Mesenchymal stem cell (in vitro differentiated cells and primary cell): ENCODE data around the gene TEN1.

Experiments
- DNase-seq: peaks from one replicate; pipeline ENCODE4 v3.0.0-alpha.2; 2013
- H2AFZ ChIP-seq: one replicate; pipeline ENCODE4 v1.6.1; 2013; ENCODE audit warnings: low read depth, mild to moderate bottlenecking, control low read depth, inconsistent platforms, low read length, moderate library complexity
- H2AK5ac ChIP-seq: 2 replicates; pipeline ENCODE4 v1.6.1; 2013; ENCODE audit warnings: low read length, moderate library complexity, mild to moderate bottlenecking, inconsistent platforms; ENCODE audit not compliant: severe bottlenecking
- H2BK120ac ChIP-seq: one replicate; pipeline ENCODE4 v1.6.1; 2013; ENCODE audit warnings: low read depth, mild to moderate bottlenecking, inconsistent platforms, low read length, moderate library complexity
- H2BK12ac ChIP-seq, 2 experiments: one replicate each; pipeline ENCODE4 v1.6.1; 2013; ENCODE audit warnings: inconsistent platforms in 2 of 2, low read length in 2 of 2, mild to moderate bottlenecking in 2 of 2, moderate library complexity in 2 of 2, control low read depth in 1 of 2
- H2BK15ac ChIP-seq: one replicate; pipeline ENCODE4 v1.6.1; 2013; ENCODE audit warnings: mild to moderate bottlenecking, low read depth, inconsistent platforms; ENCODE audit not compliant: poor library complexity, severe bottlenecking
- H2BK5ac ChIP-seq: 2 replicates; pipeline ENCODE4 v1.6.1; 2013; ENCODE audit warnings: low read depth, mild to moderate bottlenecking, low read length, control low read depth, inconsistent platforms; ENCODE audit not compliant: poor library complexity, severe bottlenecking
- H3K14ac ChIP-seq, 2 experiments: one replicate each; pipeline ENCODE4 v1.6.1; 2013; ENCODE audit warnings: inconsistent platforms in 2 of 2, low read length in 2 of 2, control low read depth in 1 of 2, mild to moderate bottlenecking in 1 of 2, moderate library complexity in 1 of 2
- H3K18ac ChIP-seq, 2 experiments: one replicate each; pipeline ENCODE4 v1.6.1; 2013; ENCODE audit warnings: inconsistent platforms in 2 of 2, low read length in 2 of 2, control low read depth in 1 of 2, low read depth in 1 of 2, mild to moderate bottlenecking in 1 of 2
- H3K23ac ChIP-seq, 2 experiments: one replicate each; pipeline ENCODE4 v1.6.1; 2013; ENCODE audit warnings: inconsistent platforms in 2 of 2, low read length in 2 of 2, mild to moderate bottlenecking in 2 of 2, moderate library complexity in 2 of 2, control low read depth in 1 of 2
- H3K27ac ChIP-seq: 2 replicates; pipeline ENCODE4 v1.5.1; 2013; ENCODE audit warnings: mild to moderate bottlenecking, moderate library complexity, low read length, control low read depth, inconsistent platforms; ENCODE audit not compliant: poor library complexity, severe bottlenecking
- H3K27me3 ChIP-seq, 2 experiments: 2 replicates each; pipeline versions ENCODE4 v1.6.1 to v1.7.0; 2013; ENCODE audit warnings: low read length in 2 of 2, mild to moderate bottlenecking in 2 of 2, moderate library complexity in 2 of 2, control low read depth in 1 of 2, inconsistent platforms in 1 of 2; ENCODE audit not compliant: control insufficient read depth in 1 of 2, insufficient read depth in 1 of 2
- H3K36me3 ChIP-seq, 2 experiments: 2 replicates each; pipeline versions ENCODE4 v1.6.1 to v1.7.0; 2013; ENCODE audit warnings: low read length in 2 of 2, control low read depth in 1 of 2, inconsistent platforms in 1 of 2, low read depth in 1 of 2, mild to moderate bottlenecking in 1 of 2; ENCODE audit not compliant: insufficient read depth in 2 of 2, control insufficient read depth in 1 of 2
- H3K4ac ChIP-seq, 2 experiments: one replicate each; pipeline ENCODE4 v1.6.1; 2013; ENCODE audit warnings: inconsistent platforms in 2 of 2, low read length in 2 of 2, mild to moderate bottlenecking in 2 of 2, moderate library complexity in 2 of 2, control low read depth in 1 of 2, low read depth in 1 of 2
- H3K4me1 ChIP-seq: 2 replicates; pipeline ENCODE4 v1.6.1; 2013; ENCODE audit warnings: low read depth, low read length, control low read depth; ENCODE audit not compliant: control insufficient read depth, insufficient read depth
- H3K4me2 ChIP-seq: 2 replicates; pipeline ENCODE4 v1.6.1; 2013; ENCODE audit warnings: low read length, mild to moderate bottlenecking, inconsistent platforms; ENCODE audit not compliant: poor library complexity, severe bottlenecking
- H3K4me3 ChIP-seq, 2 experiments: 2 replicates each; pipeline versions ENCODE4 v1.5.1 to v1.7.0; 2013; ENCODE audit warnings: low read length in 2 of 2, mild to moderate bottlenecking in 2 of 2, control low read depth in 1 of 2, low read depth in 1 of 2; ENCODE audit not compliant: insufficient read depth in 1 of 2
- H3K79me1 ChIP-seq: replicated peaks from 2 replicates; pipeline ENCODE4 v1.6.1; 2013; ENCODE audit warnings: mild to moderate bottlenecking, control low read depth, low read length, inconsistent platforms; ENCODE audit not compliant: poor library complexity, severe bottlenecking
- H3K9ac ChIP-seq: 2 replicates; pipeline ENCODE4 v1.7.0; 2013; ENCODE audit warnings: mild to moderate bottlenecking, low read length, moderate library complexity
- H3K9me3 ChIP-seq: 2 replicates; pipeline ENCODE4 v1.7.0; 2013; ENCODE audit warnings: mild to moderate bottlenecking, low read length; ENCODE audit not compliant: control insufficient read depth
- H4K8ac ChIP-seq: one replicate; pipeline ENCODE4 v1.6.1; 2013; ENCODE audit warnings: inconsistent platforms, mild to moderate bottlenecking, low read length, moderate library complexity
- H4K91ac ChIP-seq: one replicate; pipeline ENCODE4 v1.6.1; 2013; ENCODE audit warnings: mild to moderate bottlenecking, low read length, inconsistent platforms
- WGBS: methylation state at CpG from one replicate; pipeline ENCODE4 v1.1.7; 2013; ENCODE audit warnings: mixed read lengths; 5-methylcytosine and 5-hydroxymethylcytosine counted together

Gene TEN1

DNA sequence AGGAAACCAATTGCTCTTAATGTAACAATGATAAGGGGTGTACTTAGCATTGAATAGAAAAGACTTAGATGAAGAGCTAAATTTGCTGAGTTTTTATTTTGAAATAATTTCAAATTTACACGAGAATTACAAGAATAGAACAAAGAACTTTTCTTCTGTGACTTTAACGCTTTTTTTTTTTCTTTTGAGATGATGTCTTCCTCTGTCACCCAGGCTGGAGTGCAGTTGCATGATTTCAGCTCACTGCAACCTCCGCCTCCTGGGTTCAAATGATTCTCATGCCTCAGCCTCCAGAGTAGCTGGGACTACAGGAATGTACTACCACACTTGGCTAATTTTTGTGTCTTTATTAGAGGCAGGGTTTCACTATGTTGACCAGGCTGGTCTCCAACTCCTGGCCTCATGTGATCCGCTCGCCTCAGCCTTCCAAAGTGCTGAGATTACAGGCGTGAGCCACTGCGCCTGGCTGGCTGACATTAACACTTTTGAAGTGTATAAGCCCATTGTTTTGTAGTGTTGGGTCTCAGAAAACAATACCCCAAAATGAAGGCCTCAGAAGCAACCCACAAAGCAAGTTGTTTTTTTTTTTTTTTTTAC lies 2.1 kb downstream of the TEN1 start:
- 95% methylated on average over 7 of the region's 7 CpGs for WGBS
- Histone ChIP-seq H3K23ac (no peak overlapping the region), H3K4me1 (peaks cover 5% of the 10 kb centered on the region), H2BK120ac (no peak overlapping the region), H2BK12ac (no peak overlapping the region), H3K27me3 (no peaks in the 10 kb centered on the region), H3K4ac (no peak overlapping the region), H3K18ac (no peak overlapping the region), H2BK15ac (no peak overlapping the region), H3K9ac (peak overlapping the region; percentile 99), H4K8ac (no peak overlapping the region), H3K79me1 (peaks cover 17% of the 10 kb centered on the region), H3K9me3 (no peaks in the 10 kb centered on the region), H2AFZ (no peak overlapping the region), H3K4me3 (peak overlapping the region in 1 of 2 experiments; percentile 33), H2AK5ac (no peak overlapping the region), H3K36me3 (peaks cover 3 to 4% of the 10 kb centered on the region in 2 experiments), H4K91ac (no peak overlapping the region), H3K14ac (no peak overlapping the region), H3K4me2 (no peak overlapping the region), H3K27ac (no peak overlapping the region), H2BK5ac (no peak overlapping the region)
- DNase-seq = no peak

DNA sequence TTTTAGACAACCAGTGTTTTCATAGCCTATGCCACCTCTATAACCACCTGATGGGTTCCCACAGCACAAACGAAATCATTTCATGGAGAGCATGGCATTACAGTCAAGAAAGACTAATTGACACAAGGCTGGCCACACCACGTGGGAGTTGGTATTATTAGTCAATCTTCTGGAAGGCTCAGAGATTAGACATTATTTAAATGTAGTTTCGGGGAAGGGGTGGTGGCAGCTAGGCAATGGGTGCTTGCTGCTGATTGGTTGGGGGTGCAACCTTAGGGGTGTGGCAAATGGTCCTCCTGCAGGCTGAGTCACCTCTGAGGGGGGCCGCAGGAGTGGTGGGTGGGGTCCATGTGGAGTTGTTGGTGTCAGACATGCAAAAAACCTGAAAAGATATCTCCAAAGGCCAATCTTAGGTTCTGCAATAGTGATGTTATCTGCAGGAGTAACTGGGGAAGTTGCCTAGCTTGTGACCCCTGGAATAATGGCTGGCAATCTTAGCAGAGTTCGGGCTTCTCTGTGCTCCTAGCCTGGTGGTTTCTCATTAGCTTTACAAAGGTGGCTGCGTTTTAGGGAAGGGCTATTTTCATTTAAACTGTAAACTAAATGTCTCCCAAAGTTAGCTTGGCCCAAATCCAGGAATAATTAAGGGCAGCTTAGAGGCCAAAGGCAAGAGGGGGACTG lies 4.6 kb downstream of the TEN1 start:
- no peak overlapping the region for H3K27ac ChIP-seq
- H2BK5ac ChIP-seq = no peak overlapping the region
- H4K8ac ChIP-seq = no peak overlapping the region
- H2AK5ac ChIP-seq = peak overlapping the region; percentile 55
- H3K36me3 ChIP-seq = peaks cover 0 to 2% of the 10 kb centered on the region in 2 experiments
- no peak overlapping the region for H4K91ac ChIP-seq
- peaks cover 16% of the 10 kb centered on the region for H3K79me1 ChIP-seq
- no peak overlapping the region for H3K4ac ChIP-seq
- no peak overlapping the region for H2BK12ac ChIP-seq
- 47% methylated on average over 5 of the region's 6 CpGs for WGBS
- no peak overlapping the region for H3K23ac ChIP-seq
- H3K18ac ChIP-seq = peak overlapping the region in 1 of 2 experiments; percentile 25
- no peak overlapping the region for H2AFZ ChIP-seq
- H3K9me3 ChIP-seq = no peaks in the 10 kb centered on the region
- H3K4me2 ChIP-seq = no peak overlapping the region
- H2BK120ac ChIP-seq = no peak overlapping the region
- peaks cover 4% of the 10 kb centered on the region for H3K4me1 ChIP-seq
- H3K9ac ChIP-seq = peak overlapping the region; percentile 49
- H2BK15ac ChIP-seq = no peak overlapping the region
- no peak for DNase-seq
- no peak overlapping the region for H3K14ac ChIP-seq
- no peaks in the 10 kb centered on the region for H3K27me3 ChIP-seq
- H3K4me3 ChIP-seq = no peak overlapping the region

DNA sequence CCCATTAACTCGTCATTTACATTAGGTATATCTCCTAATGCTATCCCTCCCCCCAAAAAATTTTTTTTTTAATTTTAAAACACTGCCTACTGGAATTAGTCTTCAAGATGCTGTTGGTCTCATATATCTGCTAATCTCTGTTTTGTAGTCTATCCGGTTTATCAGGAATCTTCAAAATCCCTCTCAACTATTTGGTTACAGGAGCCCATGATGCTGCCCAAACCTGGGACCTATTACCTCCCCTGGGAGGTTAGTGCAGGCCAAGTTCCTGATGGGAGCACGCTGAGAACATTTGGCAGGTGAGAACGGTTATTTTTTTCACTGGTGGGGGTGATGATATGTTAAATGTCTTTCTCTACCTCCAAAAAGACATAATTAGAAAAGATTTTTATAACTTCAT lies 6.9 kb downstream of the TEN1 start:
- H3K9ac ChIP-seq = no peak overlapping the region
- no peak for DNase-seq
- H3K4me2 ChIP-seq = no peak overlapping the region
- WGBS = 90% methylated on average over 1 of the region's 4 CpGs
- peaks cover 0 to 2% of the 10 kb centered on the region in 2 experiments for H3K36me3 ChIP-seq
- no peak overlapping the region for H4K91ac ChIP-seq
- H2BK15ac ChIP-seq = no peak overlapping the region
- H3K4me1 ChIP-seq = peaks cover 2% of the 10 kb centered on the region
- no peak overlapping the region for H2BK12ac ChIP-seq
- H4K8ac ChIP-seq = no peak overlapping the region
- H2BK120ac ChIP-seq = no peak overlapping the region
- no peak overlapping the region for H2AK5ac ChIP-seq
- no peak overlapping the region for H3K14ac ChIP-seq
- no peak overlapping the region for H3K27ac ChIP-seq
- no peak overlapping the region for H3K23ac ChIP-seq
- no peak overlapping the region for H3K4me3 ChIP-seq
- H3K18ac ChIP-seq = no peak overlapping the region
- H3K27me3 ChIP-seq = no peaks in the 10 kb centered on the region
- no peak overlapping the region for H3K4ac ChIP-seq
- H3K79me1 ChIP-seq = peaks cover 9% of the 10 kb centered on the region
- H2AFZ ChIP-seq = no peak overlapping the region
- H3K9me3 ChIP-seq = no peaks in the 10 kb centered on the region
- H2BK5ac ChIP-seq = no peak overlapping the region

DNA sequence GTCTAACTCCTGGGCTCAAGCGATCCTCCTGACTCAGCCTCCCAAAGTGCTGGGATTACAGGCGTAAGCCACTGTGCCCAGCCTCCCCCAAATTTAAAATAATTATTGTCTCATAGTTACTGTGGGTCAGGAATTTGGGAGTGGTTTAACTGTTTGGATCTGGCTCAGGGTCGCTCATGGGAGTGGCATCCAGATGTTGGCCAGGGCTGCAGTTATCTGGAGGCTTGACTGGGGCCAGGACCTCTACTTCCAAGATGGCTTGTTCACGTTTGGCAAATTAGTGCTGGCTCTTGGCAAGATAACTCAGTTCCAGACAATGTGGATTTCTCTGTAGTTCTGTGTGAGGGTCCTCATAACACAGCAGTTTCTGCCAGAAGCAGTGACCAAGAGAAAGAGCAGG lies 8.0 kb downstream of the TEN1 start:
- no peak overlapping the region for H3K27ac ChIP-seq
- WGBS = 91% methylated on average over 2 of the region's 4 CpGs
- no peak overlapping the region for H2AFZ ChIP-seq
- H3K9ac ChIP-seq = no peak overlapping the region
- no peak overlapping the region for H3K23ac ChIP-seq
- H2AK5ac ChIP-seq = no peak overlapping the region
- peaks cover 9% of the 10 kb centered on the region for H3K79me1 ChIP-seq
- H3K27me3 ChIP-seq = no peaks in the 10 kb centered on the region
- no peak overlapping the region for H2BK120ac ChIP-seq
- H3K4me2 ChIP-seq = no peak overlapping the region
- peaks cover 2% of the 10 kb centered on the region for H3K4me1 ChIP-seq
- DNase-seq = no peak
- H4K91ac ChIP-seq = no peak overlapping the region
- no peak overlapping the region for H3K18ac ChIP-seq
- H3K9me3 ChIP-seq = no peaks in the 10 kb centered on the region
- no peak overlapping the region for H2BK15ac ChIP-seq
- peaks cover 7 to 8% of the 10 kb centered on the region in 2 experiments for H3K36me3 ChIP-seq
- H4K8ac ChIP-seq = no peak overlapping the region
- H3K4me3 ChIP-seq = no peak overlapping the region
- H3K4ac ChIP-seq = no peak overlapping the region
- H3K14ac ChIP-seq = no peak overlapping the region
- no peak overlapping the region for H2BK5ac ChIP-seq
- H2BK12ac ChIP-seq = no peak overlapping the region
